ENCODE results near the gene KCTD5.
"Not testable (repeated sequence)": the region's sequence is repeated elsewhere in the genome, so short reads cannot be mapped to it uniquely, and the experiment has no call there.

KCTD5 gene

GRCh38 chr16:2692251-2692947 lies 10.1 kb downstream of the KCTD5 start:
- TF ChIP-seq CTCF (IDR thresholded peaks at IDR 0.05; ENCODE audit: low read depth, low read length) = no peak

DNA sequence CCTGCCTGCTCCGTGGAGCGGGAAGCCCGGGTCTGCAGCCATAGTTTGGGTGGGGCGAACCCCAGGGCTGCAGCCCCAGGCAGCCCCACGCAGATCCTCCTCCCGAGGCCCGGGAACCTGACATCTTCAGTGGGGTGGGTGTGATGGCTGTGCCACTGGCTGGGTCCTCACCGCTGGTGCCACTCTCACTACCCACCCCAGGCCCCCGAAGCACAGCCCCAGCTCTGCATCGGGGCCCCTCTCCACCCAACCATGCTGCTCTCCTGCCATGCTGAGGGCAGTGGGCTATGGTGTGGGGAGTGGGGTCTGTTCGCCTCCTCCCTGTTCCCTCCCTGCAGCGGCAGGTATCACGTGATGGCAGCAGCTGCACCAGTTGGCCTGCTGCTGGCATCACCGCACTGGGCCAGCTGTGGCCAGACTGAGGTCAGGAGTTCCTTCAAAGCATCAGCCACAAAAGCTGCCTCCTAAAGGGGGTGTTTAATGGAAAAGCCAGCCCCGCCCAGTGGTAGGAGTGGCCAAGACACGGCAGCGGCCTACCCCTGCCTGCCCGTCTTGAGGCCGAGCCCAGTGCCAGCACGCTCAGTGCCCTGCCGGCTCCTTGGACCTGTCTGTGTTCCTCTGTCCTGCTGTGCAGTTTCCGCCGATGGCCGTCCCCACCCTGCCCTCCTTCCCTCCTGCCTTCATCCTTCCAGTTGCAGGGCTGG lies 10.8 kb downstream of the KCTD5 start:
- Histone ChIP-seq H3K9me3 (ENCODE audit: severe bottlenecking) (no peaks in the 10 kb centered on the region), H3K4me3 (ENCODE audit: low read depth, low read length) (no peak overlapping the region), H3K27me3 (ENCODE audit: insufficient read depth, low read depth, severe bottlenecking) (no peaks in the 10 kb centered on the region), H3K36me3 (peaks cover 19% of the 10 kb centered on the region), H3K27ac (no peak overlapping the region)
- no peak for DNase-seq
- TF ChIP-seq CTCF (IDR thresholded peaks at IDR 0.05; ENCODE audit: low read depth, low read length) = no peak

More at GRCh38 chr16:2692251-2692947, 10.1 kb downstream of the KCTD5 start:
- no peaks in the 10 kb centered on the region for H3K9me3 ChIP-seq (ENCODE audit: severe bottlenecking)
- peaks cover 12% of the 10 kb centered on the region for H3K36me3 ChIP-seq
- H3K27ac ChIP-seq = no peak overlapping the region
- no peak overlapping the region for H3K4me3 ChIP-seq (ENCODE audit: low read depth, low read length)
- DNase-seq = no peak
- no peaks in the 10 kb centered on the region for H3K27me3 ChIP-seq (ENCODE audit: insufficient read depth, low read depth, severe bottlenecking)

- not testable (repeated sequence) for H3K9me3 ChIP-seq (ENCODE audit: severe bottlenecking); DNase-seq; H3K27me3 ChIP-seq (ENCODE audit: insufficient read depth, low read depth, severe bottlenecking); H3K4me3 ChIP-seq (ENCODE audit: low read depth, low read length)
- H3K27ac ChIP-seq = peak overlapping the region; percentile 34; the same call in 1 of the 2 replicates
- H3K36me3 ChIP-seq = peaks cover 49% of the 10 kb centered on the region
Observed at GRCh38 chr16:2696601-2697250, 14.4 kb downstream of the KCTD5 start.

DNA sequence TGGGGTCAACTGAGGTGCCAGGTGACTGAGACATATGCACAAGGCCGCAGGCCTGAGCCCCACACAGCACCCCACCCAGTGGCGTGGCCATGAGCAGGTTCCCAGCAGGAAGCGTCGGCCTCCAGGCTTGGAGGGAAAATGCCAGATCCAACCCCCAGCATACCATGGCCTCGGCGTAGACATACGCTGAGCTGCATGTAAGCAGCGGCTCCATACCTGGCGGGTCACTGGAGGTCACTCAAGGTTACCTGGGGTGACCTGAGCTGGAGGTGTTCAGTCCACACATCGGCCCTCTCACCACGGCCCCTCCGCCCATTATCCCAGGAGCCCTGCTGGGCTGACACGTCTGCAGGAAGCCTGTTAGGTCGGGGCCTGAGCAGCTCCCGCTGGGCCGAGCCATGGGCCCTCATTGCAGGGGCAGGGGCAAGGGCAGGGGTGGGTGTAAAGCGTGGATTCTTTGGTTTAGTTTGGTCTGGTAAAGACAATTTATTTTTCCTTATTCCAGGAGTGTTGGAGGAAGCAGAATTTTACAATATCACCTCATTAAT lies 15.2 kb downstream of the KCTD5 start:
- TF ChIP-seq CTCF (IDR thresholded peaks at IDR 0.05; ENCODE audit: low read depth, low read length) = no peak
- peak; percentile 49 for DNase-seq
- Histone ChIP-seq H3K36me3 (peaks cover 52% of the 10 kb centered on the region), H3K9me3 (ENCODE audit: severe bottlenecking) (no peaks in the 10 kb centered on the region), H3K27ac (peak overlapping the region; percentile 34; the same call in 1 of the 2 replicates), H3K27me3 (ENCODE audit: insufficient read depth, low read depth, severe bottlenecking) (no peaks in the 10 kb centered on the region), H3K4me3 (ENCODE audit: low read depth, low read length) (no peak overlapping the region)

GRCh38 chr16:2698103-2698870 lies 16.0 kb downstream of the KCTD5 start:
- DNase-seq = no peak
- TF ChIP-seq CTCF (IDR thresholded peaks at IDR 0.05; ENCODE audit: low read depth, low read length) = no peak
- no peak overlapping the region for H3K27ac ChIP-seq
- no peaks in the 10 kb centered on the region for H3K27me3 ChIP-seq (ENCODE audit: insufficient read depth, low read depth, severe bottlenecking)
- peaks cover 55% of the 10 kb centered on the region for H3K36me3 ChIP-seq
- H3K9me3 ChIP-seq (ENCODE audit: severe bottlenecking) = no peaks in the 10 kb centered on the region
- no peak overlapping the region for H3K4me3 ChIP-seq (ENCODE audit: low read depth, low read length)
